NCI-H774 (cell line): Measurements from ENCODE around the gene RCAN3.

Source experiments
- DNase-seq: peaks from one replicate; lab custom pipeline; 2025; lab: John Stamatoyannopoulos, UW

Gene RCAN3

GRCh38 chr1:24551290-24551959, 48.8 kb downstream of the RCAN3 start:
- DNase-seq = no peak

GRCh38 chr1:24551960-24552571, 49.4 kb downstream of the RCAN3 start:
- no peak for DNase-seq

- no peak for DNase-seq
Measured at GRCh38 chr1:24553931-24554330, 51.3 kb downstream of the RCAN3 start.

GRCh38 chr1:24554714-24555113, 52.1 kb downstream of the RCAN3 start:
- no peak for DNase-seq

GRCh38 chr1:24555591-24556413, 53.2 kb downstream of the RCAN3 start, which contains the start of gene NCMAP:
Gene NCMAP, plus strand, starts transcription at chr1:24556087. Its CDS starts 39,344 bp downstream, at chr1:24595431.
- no peak for DNase-seq

- no peak for DNase-seq
Measured at GRCh38 chr1:24556414-24556795, 53.8 kb downstream of the RCAN3 start.

GRCh38 chr1:24557220-24557619, 54.6 kb downstream of the RCAN3 start:
- DNase-seq = no peak

GRCh38 chr1:24557711-24558131, 55.1 kb downstream of the RCAN3 start:
- DNase-seq = no peak

- DNase-seq = no peak
Measured at GRCh38 chr1:24558455-24558854, 55.8 kb downstream of the RCAN3 start.

GRCh38 chr1:24558902-24559791, 56.5 kb downstream of the RCAN3 start:
- DNase-seq = no peak

GRCh38 chr1:24560361-24560760, 57.7 kb downstream of the RCAN3 start:
- DNase-seq = no peak

- no peak for DNase-seq
Measured at GRCh38 chr1:24562625-24563024, 60.0 kb downstream of the RCAN3 start.

- DNase-seq = no peak
Measured at GRCh38 chr1:24564695-24565094, 62.1 kb downstream of the RCAN3 start.

- no peak for DNase-seq
Measured at GRCh38 chr1:24566236-24566867, 63.7 kb downstream of the RCAN3 start.

- DNase-seq = no peak
Measured at GRCh38 chr1:24567792-24568388, 65.3 kb downstream of the RCAN3 start.

GRCh38 chr1:24568475-24568874, 65.8 kb downstream of the RCAN3 start:
- no peak for DNase-seq

GRCh38 chr1:24570265-24571125, 67.9 kb downstream of the RCAN3 start:
- DNase-seq = no peak

- no peak for DNase-seq
Measured at GRCh38 chr1:24572301-24572700, 69.7 kb downstream of the RCAN3 start.

GRCh38 chr1:24575905-24576587, 73.4 kb downstream of the RCAN3 start:
- DNase-seq = no peak
